K562 (cell line): ENCODE results near the gene ANKLE2. TPM values are rescaled to one million over a fixed set of nuclear protein-coding genes. Genes with fewer than 3 reads are reported as not detected.
A peak's percentile ranks its signal among the peaks of the same experiment; 100 is the strongest.

Source experiments
- ETS1 ChIP-seq: conservative IDR thresholded peaks from 2 replicates; pipeline ENCODE4 v1.6.1; 2011; ENCODE audit warnings: low read depth, mild to moderate bottlenecking, low read length; ENCODE audit not compliant: control insufficient read depth
- EWSR1 ChIP-seq: fragments of 450-650 bp; IDR thresholded peaks from 2 replicates; pipeline ENCODE4 v1.6.1; 2018; ENCODE audit warnings: borderline replicate concordance, mild to moderate bottlenecking, low read depth, moderate library complexity; ENCODE audit not compliant: partially characterized antibody
- FOSL1 ChIP-seq: fragments of 200-800 bp; sonication (Bioruptor generic); conservative IDR thresholded peaks from 2 replicates; pipeline ENCODE4 v1.6.1; 2016; ENCODE audit warnings: missing genetic modification characterization, missing compliant biosample characterization
- GABPB1 ChIP-seq: sonication (generic); formaldehyde crosslinking; IDR thresholded peaks from 2 replicates; pipeline ENCODE4 v1.8.0; 2022; ENCODE audit warnings: mild to moderate bottlenecking, missing genetic modification reagents
- GABPB2 ChIP-seq: fragments of 250-450 bp; sonication (Bioruptor Pico); conservative IDR thresholded peaks from 2 replicates; pipeline ENCODE4 v1.5.1; 2021; ENCODE audit warnings: mild to moderate bottlenecking
- HES1 ChIP-seq: fragments of 450-650 bp; IDR thresholded peaks from 2 replicates; pipeline ENCODE4 v1.6.1; 2016; ENCODE audit warnings: low read depth, mild to moderate bottlenecking, moderate library complexity
- HMGN3 ChIP-seq: IDR thresholded peaks from 2 replicates; pipeline ENCODE4 v1.6.1; 2011; ENCODE audit warnings: borderline replicate concordance, low read depth, mild to moderate bottlenecking, mixed read lengths, low read length; ENCODE audit not compliant: insufficient read length; ENCODE audit errors: extremely low read depth
- L3MBTL2 ChIP-seq: fragments of 450-650 bp; IDR thresholded peaks from 2 replicates; pipeline ENCODE4 v1.6.1; 2016; ENCODE audit warnings: mild to moderate bottlenecking, moderate library complexity
- LARP7 ChIP-seq: fragments of 450-650 bp; IDR thresholded peaks from 2 replicates; pipeline ENCODE4 v1.6.1; 2016
- POLR2G ChIP-seq: fragments of 200-400 bp; formaldehyde crosslinking; IDR thresholded peaks from 2 replicates; pipeline ENCODE4 v1.6.1; 2017; ENCODE audit warnings: low read depth, mild to moderate bottlenecking, antibody characterized with exemption, low read length, moderate library complexity
- PRDM10 ChIP-seq: fragments of 450-650 bp; IDR thresholded peaks from 2 replicates; pipeline ENCODE4 v1.6.1; 2018; ENCODE audit not compliant: partially characterized antibody
- RBM34 ChIP-seq: fragments of 200-400 bp; formaldehyde crosslinking; IDR thresholded peaks from 2 replicates; pipeline ENCODE4 v1.6.1; 2018; ENCODE audit warnings: low read length, borderline replicate concordance; ENCODE audit not compliant: insufficient read depth
- SMARCC2 ChIP-seq: fragments of 450-650 bp; IDR thresholded peaks from 2 replicates; pipeline ENCODE4 v1.6.1; 2017; ENCODE audit warnings: antibody characterized with exemption, moderate library complexity, mild to moderate bottlenecking, low read depth
- SRSF7 ChIP-seq: fragments of 200-400 bp; formaldehyde crosslinking; optimal IDR thresholded peaks from 2 replicates; pipeline ENCODE3; 2017; ENCODE audit warnings: mild to moderate bottlenecking, low read depth, low read length
- STAT5A ChIP-seq: IDR thresholded peaks from 2 replicates; pipeline ENCODE4 v1.6.1; 2012; ENCODE audit warnings: low read length, inconsistent platforms, borderline replicate concordance
- TGIF2 ChIP-seq: sonication (generic); formaldehyde crosslinking; IDR thresholded peaks from 2 replicates; pipeline ENCODE4 v1.8.1; 2022; ENCODE audit warnings: mild to moderate bottlenecking, missing genetic modification reagents, moderate library complexity
- XRCC3 ChIP-seq: fragments of 450-650 bp; IDR thresholded peaks from 2 replicates; pipeline ENCODE4 v1.6.1; 2017; ENCODE audit warnings: mild to moderate bottlenecking, moderate library complexity
- ZBTB26 ChIP-seq: fragments of 450-650 bp; formaldehyde crosslinking; IDR thresholded peaks from 2 replicates; pipeline ENCODE4 v1.4.0; 2022; ENCODE audit warnings: missing genetic modification characterization
- ZFX ChIP-seq: sonication (generic); formaldehyde crosslinking; IDR thresholded peaks from 2 replicates; pipeline ENCODE4 v1.8.0; 2022; ENCODE audit warnings: mild to moderate bottlenecking, missing genetic modification reagents, moderate library complexity
- ZNF431 ChIP-seq: sonication (generic); formaldehyde crosslinking; IDR thresholded peaks from 2 replicates; pipeline ENCODE4 v1.8.0; 2022; ENCODE audit warnings: mild to moderate bottlenecking, missing genetic modification reagents
- polyA plus RNA-seq, 8 experiments: library from polyadenylated mRNA; depleted of rRNA in 4 of 8; stranded (reverse) in 5 of 8; unstranded in 3 of 8; fragments of >200 nt; fragmentation: Nextera tagmentation in 2 of 8; fragmentation: Illumina TruSeq in 1 of 8; extraction: Ambion mirVana in 2 of 8; extraction: Trizol in 1 of 8; gene quantifications; 2 replicates each; pipeline versions ENCODE4 v1.2.1 to v1.2.3, GENCODE V29; 2011 to 2014; ENCODE audit warnings: inconsistent platforms in 1 of 8, missing spikeins in 1 of 8
- total RNA-seq, 7 experiments: library from RNA; depleted of rRNA in 6 of 7; stranded (reverse); fragments of >200 nt in 6 of 7; fragmentation: Illumina TruSeq in 2 of 7; extraction: Trizol in 2 of 7; gene quantifications; 2 replicates each; pipeline versions ENCODE4 v1.2.1 to v1.2.3, GENCODE V29; 2011 to 2021; ENCODE audit warnings: low replicate concordance in 1 of 7

The ANKLE2 gene
- total and polyA plus RNA-seq, 9 of the 15 experiments (the other 6 are each of a cell fraction or from before 2014, with no cell fraction given), result 3.2 to 57.7 (median 45.6) TPM

- TF ChIP-seq HMGN3 (no peak), HES1 (no peak), SMARCC2 (no peak), L3MBTL2 (no peak), ZNF431 (CRISPR knock-in tag) (0 out of 2 replicates have a peak, but pooled peaks have one; percentile 41), PRDM10 (peak; percentile 54), XRCC3 (no peak), STAT5A (no peak), GABPB1 (CRISPR knock-in tag) (peak; percentile 49; the same call in 1 of the 2 replicates), LARP7 (0 out of 2 replicates have a peak, but pooled peaks have one; percentile 53), TGIF2 (CRISPR knock-in tag) (0 out of 2 replicates have a peak, but pooled peaks have one; percentile 27), SRSF7 (no peak), ETS1 (peak; percentile 50; the same call in 1 of the 2 replicates), ZFX (0 out of 2 replicates have a peak, but pooled peaks have one; percentile 37), FOSL1 (peak; percentile 9; the same call in 1 of the 2 replicates), ZBTB26 (0 out of 2 replicates have a peak, but pooled peaks have one; percentile 31), POLR2G (peak; percentile 77; the same call in 1 of the 2 replicates), EWSR1 (no peak), RBM34 (no peak), GABPB2 (CRISPR knock-in tag) (no peak)
Observed at GRCh38 chr12:132761032-132761920, at the start of gene ANKLE2 (continued).
